Thyroid gland (tissue), 4 donors: ENCODE results near the gene STK10. TPM values are rescaled to one million over a fixed set of nuclear protein-coding genes. Genes with fewer than 3 reads are reported as not detected.

Experiments
- DNase-seq, 2 donors: peaks; one replicate each; pipeline ENCODE4 v3.0.0-alpha.2; 2019
- H3K27ac ChIP-seq, 3 donors: fragments of 200-600 bp; sonication (generic); 1 replicate in 2 of 3; 2 replicates in 1 of 3; pipeline ENCODE4 v1.5.1; 2016 to 2019; ENCODE audit warnings: mild to moderate bottlenecking in 1 of 3, moderate library complexity in 1 of 3
- H3K27me3 ChIP-seq: fragments of 200-600 bp; sonication (generic); one replicate; pipeline ENCODE4 v1.5.1; 2019
- H3K36me3 ChIP-seq, 2 donors: fragments of 200-600 bp; sonication (generic); one replicate each; pipeline ENCODE4 v1.5.1; 2016 to 2019
- H3K4me1 ChIP-seq, 2 donors: fragments of 200-600 bp; sonication (generic); one replicate each; pipeline ENCODE4 v1.5.1; 2017 to 2019
- H3K4me3 ChIP-seq, 3 donors: fragments of 200-600 bp; sonication (generic); replicated peaks in 1 of 3; 1 replicate in 2 of 3; 2 replicates in 1 of 3; pipeline ENCODE4 v1.5.1; 2016; ENCODE audit warnings: mild to moderate bottlenecking in 1 of 3
- H3K9me3 ChIP-seq: fragments of 200-600 bp; sonication (generic); one replicate; pipeline ENCODE4 v1.5.1; 2017
- CTCF ChIP-seq, 6 experiments: fragments of 200-600 bp in 3 of 6; fragments of 450-650 bp in 3 of 6; sonication (generic) in 3 of 6; IDR thresholded peaks; one replicate each; pipeline ENCODE4 v1.5.1; 2016 to 2019; ENCODE audit warnings: antibody characterized with exemption in 6 of 6, mild to moderate bottlenecking in 2 of 6, inconsistent platforms in 1 of 6, moderate library complexity in 1 of 6
- POLR2A ChIP-seq, 2 donors: fragments of 450-650 bp; IDR thresholded peaks; one replicate each; pipeline ENCODE4 v1.6.1; 2017; ENCODE audit warnings: antibody characterized with exemption in 2 of 2, mild to moderate bottlenecking in 2 of 2, moderate library complexity in 1 of 2
- WGBS, 2 donors: methylation state at CpG; one replicate each; pipeline ENCODE4 v1.1.5; 2017; 5-methylcytosine and 5-hydroxymethylcytosine counted together
- intact Hi-C: fragments of 100-400 bp; cut with DNase I; formaldehyde crosslinking; loops from one replicate; pipeline ENCODE4 v1.15.1; 2023
- total RNA-seq, 4 donors: library from RNA; depleted of rRNA; stranded (reverse); fragments of >200 nt; gene quantifications; one replicate each; pipeline ENCODE4 v1.2.3, GENCODE V29; 2016

The STK10 gene
- total RNA-seq, 4 donors from 2014 or later, result 5.5 to 11.6 (median 8.6) TPM

GRCh38 chr5:172144931-172145869, 42.8 kb downstream of the STK10 start:
- intact Hi-C loops, result no loop called here
- no peak for DNase-seq
- no peak overlapping the region for H3K27ac ChIP-seq
- TF ChIP-seq POLR2A (IDR thresholded peaks at IDR 0.05), result no peak
- TF ChIP-seq CTCF (IDR thresholded peaks at IDR 0.05), result no peak
- no peak overlapping the region for H3K4me3 ChIP-seq
- WGBS, 2 donors, result 91 to 94% methylated on average over 13 to 15 of the region's 15 CpGs
- no peaks in the 10 kb centered on the region for H3K9me3 ChIP-seq
- no peaks in the 10 kb centered on the region for H3K4me1 ChIP-seq
- no peaks in the 10 kb centered on the region for H3K36me3 ChIP-seq
- no peaks in the 10 kb centered on the region for H3K27me3 ChIP-seq

GRCh38 chr5:172144291-172144815, 43.7 kb downstream of the STK10 start:
- TF ChIP-seq CTCF (IDR thresholded peaks at IDR 0.05), result no peak
- Histone ChIP-seq H3K27me3 (no peaks in the 10 kb centered on the region), H3K9me3 (no peaks in the 10 kb centered on the region), H3K4me1 (no peaks in the 10 kb centered on the region), H3K36me3 (no peaks in the 10 kb centered on the region), H3K27ac (no peak overlapping the region), H3K4me3 (no peak overlapping the region)
- WGBS, 2 donors, result 82 to 85% methylated on average over 6 to 10 of the region's 10 CpGs
- DNase-seq, result no peak
- intact Hi-C loops, result no loop called here

GRCh38 chr5:172143875-172144274, 44.1 kb downstream of the STK10 start:
- 92 to 93% methylated on average over 6 of the region's 6 CpGs for WGBS, 2 donors
- intact Hi-C loops, result no loop called here
- Histone ChIP-seq H3K27me3 (no peaks in the 10 kb centered on the region), H3K4me1 (no peaks in the 10 kb centered on the region), H3K36me3 (no peaks in the 10 kb centered on the region), H3K4me3 (no peak overlapping the region), H3K9me3 (no peaks in the 10 kb centered on the region), H3K27ac (no peak overlapping the region)
- no peak for TF ChIP-seq POLR2A (IDR thresholded peaks at IDR 0.05)
- TF ChIP-seq CTCF (IDR thresholded peaks at IDR 0.05), result no peak
- no peak for DNase-seq

- 96 to 98% methylated on average over 5 of the region's 5 CpGs for WGBS, 2 donors
- no peak for DNase-seq
- TF ChIP-seq POLR2A (IDR thresholded peaks at IDR 0.05) (no peak), CTCF (IDR thresholded peaks at IDR 0.05) (no peak)
- intact Hi-C loops, result no loop called here
- Histone ChIP-seq H3K27ac (no peak overlapping the region), H3K27me3 (no peaks in the 10 kb centered on the region), H3K36me3 (no peaks in the 10 kb centered on the region), H3K4me1 (no peaks in the 10 kb centered on the region), H3K9me3 (no peaks in the 10 kb centered on the region), H3K4me3 (no peak overlapping the region)
Observed at GRCh38 chr5:172142709-172143215, 45.3 kb downstream of the STK10 start.

GRCh38 chr5:172141949-172142319, 46.1 kb downstream of the STK10 start:
- Histone ChIP-seq H3K36me3 (no peaks in the 10 kb centered on the region), H3K27me3 (no peaks in the 10 kb centered on the region), H3K4me3 (no peak overlapping the region), H3K9me3 (no peaks in the 10 kb centered on the region), H3K27ac (no peak overlapping the region), H3K4me1 (no peaks in the 10 kb centered on the region)
- no peak for DNase-seq
- no peak for TF ChIP-seq POLR2A (IDR thresholded peaks at IDR 0.05)
- no peak for TF ChIP-seq CTCF (IDR thresholded peaks at IDR 0.05)
- 89 to 95% methylated on average over 5 of the region's 5 CpGs for WGBS, 2 donors
- intact Hi-C loops, result no loop called here
